Stimulated activated naive CD4-positive, alpha-beta T cell treated with Interleukin-2 at 50 U/mL for 16 hours (primary cell): ENCODE measurements around the gene GBX1.

ENCODE experiments used
- DNase-seq: peaks from one replicate; lab custom pipeline; 2025; lab: John Stamatoyannopoulos, UW

Gene GBX1

DNA sequence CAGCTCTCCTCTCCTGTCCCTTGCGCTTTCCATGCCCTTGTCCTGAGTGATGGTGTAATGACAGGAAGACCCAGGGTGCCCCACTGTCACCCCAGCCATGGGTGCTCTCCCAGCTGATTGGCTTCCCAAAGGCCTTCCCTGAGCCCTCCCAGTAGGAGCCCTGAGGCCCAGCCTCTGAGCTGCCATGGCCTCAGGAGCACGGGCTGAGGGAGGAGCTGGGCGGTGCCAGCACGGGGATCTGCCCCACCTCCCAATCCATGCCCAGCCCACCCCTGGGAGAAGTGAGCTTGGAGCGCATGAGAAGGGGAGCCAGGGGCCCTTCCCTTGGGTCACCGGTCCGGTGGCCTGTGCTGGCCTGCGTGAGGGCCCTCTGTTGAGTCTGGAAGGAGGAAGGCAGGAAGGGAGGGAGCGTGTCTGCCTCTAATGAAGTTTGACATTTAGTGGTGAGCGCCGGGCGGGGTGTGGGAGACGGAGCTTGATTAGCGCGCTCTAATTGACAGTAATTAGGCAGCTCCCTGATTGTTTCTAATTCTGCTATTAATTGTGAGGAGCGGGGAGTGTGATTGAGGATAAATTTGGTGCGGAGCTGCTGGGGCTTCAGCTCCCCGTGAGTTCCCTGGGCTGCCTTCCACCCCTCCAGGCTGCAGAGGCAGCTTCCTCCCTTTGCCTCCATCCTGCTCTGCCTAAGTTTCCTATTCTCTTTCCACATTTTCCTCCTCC is 28.3 kb downstream of the GBX1 start:
- no peak for DNase-seq

- DNase-seq = no peak
These were observed 29.2 kb downstream of the GBX1 start for GRCh38 chr7:151138153-151138851.

GRCh38 chr7:151137791-151138152 is 29.7 kb downstream of the GBX1 start:
- DNase-seq = no peak

GRCh38 chr7:151137076-151137675 is 30.3 kb downstream of the GBX1 start:
- DNase-seq = no peak

- no peak for DNase-seq
These were observed 31.3 kb downstream of the GBX1 start for GRCh38 chr7:151135866-151136843.

DNA sequence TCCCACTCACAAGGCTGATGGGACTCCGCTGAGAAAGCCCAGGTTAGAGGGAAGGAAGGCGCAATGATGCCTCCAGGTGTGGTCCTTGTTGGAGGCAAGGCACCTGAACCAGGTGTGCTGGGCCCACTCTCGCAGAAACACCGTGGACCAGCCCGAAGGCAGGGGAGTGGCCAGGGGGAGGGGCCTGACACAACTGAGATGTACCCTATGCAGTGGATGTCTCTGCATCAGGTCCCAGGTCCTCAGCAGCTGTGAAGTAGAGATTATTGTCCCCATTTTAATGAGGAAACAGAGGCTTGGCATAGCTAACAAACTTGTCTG is 32.0 kb downstream of the GBX1 start:
- no peak for DNase-seq

DNA sequence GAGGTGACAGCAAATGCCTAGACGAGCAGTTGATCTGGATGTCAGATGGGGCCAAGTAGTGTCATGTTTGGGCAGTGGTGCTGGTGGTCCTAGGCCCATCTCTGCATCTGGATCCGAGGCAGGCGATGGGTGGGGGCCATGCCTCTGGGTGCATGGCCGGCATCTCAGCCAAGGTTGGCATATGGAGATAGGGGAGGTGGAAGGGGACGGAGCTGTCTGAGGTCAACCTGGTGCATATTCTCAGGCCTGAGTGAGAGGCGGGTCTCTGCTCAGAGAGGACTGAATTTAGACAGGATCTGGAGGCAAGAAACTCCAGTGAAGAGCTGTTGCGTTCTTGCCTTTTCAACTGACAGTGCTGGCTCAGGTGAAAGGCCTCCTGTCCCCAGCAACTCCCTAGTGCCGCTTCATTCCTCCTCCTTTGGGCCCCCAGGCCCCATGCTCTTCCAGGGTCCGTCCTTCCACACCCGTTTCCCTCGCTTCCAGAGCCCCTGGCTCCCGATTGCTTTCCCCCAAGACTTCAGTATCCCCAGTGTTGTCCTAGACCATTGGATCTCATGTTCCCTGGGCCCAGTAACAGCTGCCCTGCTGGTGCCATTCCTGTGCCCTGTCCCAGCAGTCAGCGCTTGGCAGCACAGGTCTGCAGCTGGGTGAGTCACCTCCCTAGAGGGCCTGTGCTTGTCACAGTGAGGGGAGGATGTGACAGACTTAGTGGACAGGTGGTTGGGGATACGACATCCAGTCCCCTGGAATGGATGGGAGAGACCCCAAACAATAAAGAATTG is 32.6 kb downstream of the GBX1 start:
- no peak for DNase-seq

DNA sequence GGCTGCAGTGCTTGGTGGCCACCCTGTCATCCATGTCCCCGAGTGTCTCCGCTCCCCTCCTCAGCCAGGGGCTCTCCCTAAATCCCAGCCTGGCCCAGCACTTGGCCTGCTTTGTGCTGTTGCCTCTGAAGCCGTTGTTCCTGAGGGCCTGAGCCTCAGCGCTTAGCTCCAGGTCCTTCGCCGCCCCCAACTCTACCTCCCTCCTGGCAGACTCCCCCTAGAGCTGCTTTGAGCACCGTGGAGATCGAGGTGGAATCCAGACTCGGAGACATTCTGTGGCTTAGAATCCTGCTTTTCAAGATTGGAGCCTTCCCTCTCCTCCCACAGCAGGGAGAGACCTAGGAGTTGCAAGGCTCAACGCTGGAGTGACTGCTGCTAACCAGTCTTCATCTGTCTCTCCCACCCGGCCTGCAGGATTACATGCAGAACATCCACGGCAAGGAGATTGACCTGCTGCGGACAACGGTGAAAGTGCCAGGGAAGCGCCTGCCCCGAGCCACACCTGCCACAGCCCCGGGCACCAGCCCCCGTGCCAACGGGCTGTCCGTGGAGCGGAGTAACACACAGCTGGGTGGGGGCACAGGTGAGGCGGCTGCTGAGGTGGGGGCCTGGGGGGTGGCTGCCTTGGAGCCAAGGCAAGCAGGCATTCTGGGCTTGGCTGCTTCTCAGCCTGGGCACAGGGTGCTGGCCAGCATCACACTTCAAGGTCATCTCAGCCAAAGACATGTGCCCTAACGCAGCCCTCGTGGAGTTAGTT is 33.3 kb downstream of the GBX1 start:
- no peak for DNase-seq

DNA sequence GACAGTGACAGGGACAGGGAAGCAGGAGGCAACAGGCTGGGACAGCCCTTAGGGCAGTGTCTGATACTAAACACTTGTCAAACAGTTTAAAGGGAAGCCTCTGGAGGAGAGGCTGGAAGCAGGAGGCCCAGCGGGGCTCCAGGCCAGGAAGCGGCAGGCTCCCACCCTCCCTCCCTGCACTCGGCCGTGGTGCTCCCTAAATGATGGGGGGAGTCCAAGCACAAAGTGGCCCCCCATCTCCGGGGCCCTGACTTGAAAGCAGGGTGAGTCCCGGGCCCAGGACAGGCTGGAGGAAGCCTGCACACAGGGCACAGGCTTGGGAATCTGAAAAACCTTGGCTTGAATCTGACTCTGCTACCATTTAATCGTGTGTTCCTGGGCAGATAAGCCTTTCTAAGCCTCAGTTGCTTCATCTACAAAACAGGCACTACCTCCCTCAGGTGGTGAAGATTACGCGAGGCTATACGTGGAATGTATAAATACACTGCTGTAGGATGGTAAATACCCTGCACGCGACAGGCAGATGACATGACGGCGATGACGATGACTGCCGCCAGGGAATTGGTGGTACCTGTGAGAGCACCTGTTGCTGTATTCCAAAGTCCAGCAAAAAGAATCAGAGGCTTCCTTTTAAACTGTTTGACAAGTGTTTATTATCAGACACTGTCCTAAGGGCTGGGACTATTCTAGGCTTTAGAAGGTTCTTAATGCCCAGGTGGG is 34.1 kb downstream of the GBX1 start:
- no peak for DNase-seq

DNA sequence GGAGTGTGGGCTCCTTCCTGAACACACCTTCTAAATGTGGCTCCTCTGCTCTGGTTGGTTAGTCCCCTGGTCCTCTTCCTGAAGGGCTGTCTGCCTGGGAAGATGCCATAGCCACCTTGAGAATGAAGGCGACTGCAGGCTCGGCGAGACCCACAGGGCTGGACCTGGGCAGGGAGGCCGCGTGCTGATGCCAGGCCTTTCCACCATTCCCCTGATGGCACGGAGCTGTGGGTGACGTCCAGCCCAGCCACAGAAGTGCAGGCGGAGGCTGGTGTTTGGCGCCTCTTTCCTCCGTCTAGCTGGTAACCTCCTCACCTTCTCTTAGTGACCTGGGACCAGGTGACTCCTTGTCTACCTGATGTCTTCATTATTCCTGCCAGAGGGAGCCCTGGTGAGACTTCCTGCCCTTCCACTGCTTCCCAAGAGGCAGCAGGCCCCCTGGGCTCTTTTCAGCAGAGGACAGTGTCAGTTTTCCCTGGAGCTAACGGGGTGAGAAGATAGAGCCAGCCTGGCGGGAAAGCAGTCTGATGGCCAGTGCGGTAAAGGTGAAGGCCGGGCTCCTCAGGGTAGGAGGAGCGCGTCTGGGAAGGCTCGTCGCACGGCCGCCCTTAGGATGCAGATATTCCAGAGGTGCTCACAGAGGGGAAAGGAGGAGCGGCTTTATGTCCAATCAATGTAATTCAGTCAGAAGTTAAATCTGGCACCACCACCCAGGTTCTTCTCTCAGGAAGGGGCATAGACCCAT is 34.9 kb downstream of the GBX1 start:
- DNase-seq = no peak

GRCh38 chr7:151131592-151132293 is 35.8 kb downstream of the GBX1 start:
- DNase-seq = no peak

DNA sequence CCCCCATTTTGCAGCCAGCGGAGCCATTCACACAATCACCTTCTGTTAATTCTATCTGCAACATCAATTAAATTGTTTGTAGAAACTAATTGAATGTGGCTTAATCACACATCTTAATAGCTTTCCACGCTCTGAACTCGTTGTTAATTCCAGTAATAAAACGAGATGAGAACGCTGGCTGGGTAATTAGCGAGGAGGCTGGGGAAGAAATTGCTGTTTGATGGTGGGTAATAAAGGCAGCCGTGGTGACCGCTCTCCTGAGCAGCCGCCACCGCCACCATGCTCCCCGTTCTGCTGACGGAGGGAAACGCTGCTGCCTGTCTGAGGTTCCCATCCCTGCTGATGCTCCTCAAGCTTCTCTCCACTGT is 36.3 kb downstream of the GBX1 start:
- no peak for DNase-seq

GRCh38 chr7:151130741-151131157 is 36.7 kb downstream of the GBX1 start:
- no peak for DNase-seq

DNA sequence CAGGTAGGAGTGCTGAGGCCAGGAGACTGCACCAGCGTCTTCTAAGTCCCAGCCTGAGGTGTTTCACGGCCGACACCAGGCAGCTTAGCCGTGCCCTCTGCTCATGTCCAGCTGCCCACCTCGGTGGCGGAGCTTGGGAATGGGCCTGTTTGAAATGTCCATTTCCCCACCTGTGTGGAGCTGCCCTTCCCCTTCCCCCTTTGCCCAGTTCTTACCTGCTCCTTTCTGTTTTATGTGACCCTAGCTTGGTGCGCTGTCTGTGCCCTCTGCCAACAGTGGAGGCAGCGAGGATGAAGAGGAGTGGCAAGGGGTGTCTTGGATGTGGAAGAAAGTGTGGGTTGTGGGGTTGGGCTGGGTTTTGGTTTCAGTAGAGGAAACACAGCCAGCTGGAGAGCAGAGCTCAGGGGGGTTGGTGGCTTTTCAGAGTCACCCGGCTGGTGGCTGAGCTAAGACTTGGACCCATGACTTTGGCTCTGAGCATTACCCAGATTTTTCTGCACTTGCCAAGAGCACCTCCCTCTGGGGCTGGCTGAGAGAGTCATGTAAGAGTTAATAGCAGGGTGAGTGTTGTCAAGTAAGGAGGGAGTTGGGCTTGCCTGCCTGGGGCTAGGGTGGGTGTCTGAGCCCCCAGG is 37.4 kb downstream of the GBX1 start:
- DNase-seq = no peak

- no peak for DNase-seq
These were observed 38.2 kb downstream of the GBX1 start for GRCh38 chr7:151129117-151129959.

DNA sequence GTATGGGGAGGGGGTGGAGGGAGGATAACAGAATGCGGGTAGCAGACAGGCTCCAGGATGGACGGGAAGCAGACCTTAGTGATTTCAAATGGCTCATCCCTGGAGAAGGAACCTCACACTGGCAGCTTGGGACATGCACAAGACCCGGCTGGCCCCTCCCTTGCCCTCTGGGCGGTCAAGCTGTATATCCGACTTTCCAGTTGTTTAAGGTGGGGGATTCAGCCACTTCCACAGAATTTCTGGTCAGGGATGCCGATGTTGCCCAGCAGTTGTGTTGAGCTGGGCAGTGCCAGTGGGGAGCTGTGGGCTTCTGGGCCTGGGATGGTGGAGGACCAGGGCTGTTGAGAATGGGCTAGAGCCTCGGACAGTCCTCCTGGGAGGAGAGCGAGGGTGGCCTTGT is 38.8 kb downstream of the GBX1 start:
- DNase-seq = no peak

DNA sequence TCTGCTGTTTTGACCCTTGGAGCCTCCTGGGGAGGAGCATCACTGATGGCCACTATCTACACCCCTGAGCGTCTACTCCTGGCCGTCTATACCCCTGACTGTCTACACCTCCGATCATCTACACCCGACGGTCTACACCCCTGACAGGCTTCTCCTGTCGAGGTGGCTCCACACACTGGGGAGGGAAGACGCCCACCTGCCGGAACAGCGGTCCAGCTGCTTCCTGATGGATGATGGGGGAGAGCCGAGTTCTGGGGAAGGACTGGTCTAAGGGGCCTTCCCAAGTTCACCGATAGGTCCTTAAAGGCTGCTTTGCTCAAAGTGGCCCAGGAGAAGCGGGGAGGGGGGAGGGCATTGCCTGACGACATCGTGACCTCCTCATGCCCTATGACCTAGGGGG is 39.4 kb downstream of the GBX1 start:
- DNase-seq = no peak
